DND-41 (cell line): ENCODE data around the gene KCNAB2.

Experiments
- CTCF ChIP-seq: IDR thresholded peaks from 2 replicates; pipeline ENCODE4 v1.5.1; 2012; ENCODE audit warnings: borderline replicate concordance, low read length, moderate library complexity, mild to moderate bottlenecking; ENCODE audit not compliant: poor library complexity, severe bottlenecking; ENCODE audit errors: extremely low read depth
- EZH2 ChIP-seq: IDR thresholded peaks from 3 replicates; pipeline ENCODE4 v1.6.1; 2012; ENCODE audit warnings: borderline replicate concordance, low read depth, mild to moderate bottlenecking, moderate library complexity, low read length, inconsistent platforms; ENCODE audit not compliant: severe bottlenecking

- TF ChIP-seq CTCF: no peak
- no peak for TF ChIP-seq EZH2
Measured at GRCh38 chr1:6028042-6028850, 17.4 kb upstream of the KCNAB2 start.
